ENCODE data around the gene RNF125.
"Not testable (repeated sequence)": the region's sequence is repeated elsewhere in the genome, so short reads cannot be mapped to it uniquely, and the experiment has no call there.

RNF125 gene

GRCh38 chr18:32026491-32027086 lies 8.0 kb downstream of the RNF125 start:
- DNase-seq, result no peak

GRCh38 chr18:32029558-32029957 lies 10.9 kb downstream of the RNF125 start:
- DNase-seq, result no peak

- no peak for DNase-seq
Measured at GRCh38 chr18:32032609-32033008, 14.0 kb downstream of the RNF125 start.

- DNase-seq, result no peak
Measured at GRCh38 chr18:32036506-32037180, 18.0 kb downstream of the RNF125 start.

- DNase-seq, result no peak
Measured at GRCh38 chr18:32037616-32038015, 19.0 kb downstream of the RNF125 start.

- no peak for DNase-seq
Measured at GRCh38 chr18:32040936-32041335, 22.3 kb downstream of the RNF125 start.

GRCh38 chr18:32042337-32042736 lies 23.7 kb downstream of the RNF125 start:
- DNase-seq, result no peak

GRCh38 chr18:32048507-32049091 lies 30.0 kb downstream of the RNF125 start:
- no peak for DNase-seq

- no peak for DNase-seq
Measured at GRCh38 chr18:32049393-32050171, 31.0 kb downstream of the RNF125 start.

GRCh38 chr18:32056613-32057358 lies 38.2 kb downstream of the RNF125 start:
- DNase-seq, result no peak

- no peak for DNase-seq
Measured at GRCh38 chr18:32057624-32058165, 39.1 kb downstream of the RNF125 start.

GRCh38 chr18:32060026-32060425 lies 41.4 kb downstream of the RNF125 start:
- no peak for DNase-seq

GRCh38 chr18:32067375-32068167 lies 48.9 kb downstream of the RNF125 start:
- no peak for DNase-seq

GRCh38 chr18:32072321-32072720 lies 53.7 kb downstream of the RNF125 start:
- DNase-seq, result no peak

GRCh38 chr18:32074206-32074605 lies 55.6 kb downstream of the RNF125 start:
- DNase-seq, result no peak

GRCh38 chr18:32078845-32079244 lies 60.2 kb downstream of the RNF125 start:
- no peak for DNase-seq

- no peak for DNase-seq
Measured at GRCh38 chr18:32081881-32082280, 63.3 kb downstream of the RNF125 start.

- DNase-seq, result no peak
Measured at GRCh38 chr18:32083781-32084180, 65.2 kb downstream of the RNF125 start.

- DNase-seq, result no peak
Measured at GRCh38 chr18:32086881-32087280, 68.3 kb downstream of the RNF125 start.

- DNase-seq, result not testable (repeated sequence)
Measured at GRCh38 chr18:32090831-32091230, 72.2 kb downstream of the RNF125 start.

- DNase-seq, result no peak
Measured at GRCh38 chr18:32091325-32091723, 72.7 kb downstream of the RNF125 start.

Data from NCI-H1694 (cell line).